Caco-2 (cell line): Measurements from ENCODE around the gene MAPKAP1. TPM values are rescaled to one million over a fixed set of nuclear protein-coding genes. Genes with fewer than 3 reads are reported as not detected.

Source experiments
- BruUV-seq: library from RNA; stranded (reverse); fragments of 400-500 nt; replicated peaks from 2 replicates; lab custom pipeline; 2021; lab: Mats Ljungman, UMichigan
- CTCF ChIA-PET: fragments of 300-600 bp; sonication (Branson Sonifier 250); formaldehyde crosslinking; loops from one replicate; lab custom pipeline; 2022; ENCODE audit warnings: antibody characterized with exemption; lab: Charles Lee
- POLR2A ChIA-PET: fragments of 300-600 bp; sonication (Branson Sonifier 250); formaldehyde crosslinking; loops from one replicate; lab custom pipeline; 2022; ENCODE audit warnings: antibody characterized with exemption; lab: Charles Lee
- DNase-seq, 2 experiments: peaks; one replicate each; pipeline versions ENCODE4 v3.0.0 to v3.0.0-alpha.2; 2020 to 2022
- H3K27me3 ChIP-seq: replicated peaks from 2 replicates; pipeline ENCODE4 v1.6.0; 2011; ENCODE audit warnings: low read length; ENCODE audit not compliant: control insufficient read depth, insufficient read depth
- H3K36me3 ChIP-seq: 2 replicates; pipeline ENCODE4 v1.5.1; 2011; ENCODE audit warnings: low read length; ENCODE audit not compliant: control insufficient read depth, insufficient read depth
- H3K4me1 ChIP-seq: fragments of 250-450 bp; sonication (Bioruptor Pico); 2 replicates; pipeline ENCODE4 v1.5.1; 2020; ENCODE audit warnings: mild to moderate bottlenecking
- H3K4me3 ChIP-seq: 2 replicates; pipeline ENCODE4 v1.5.1; 2011; ENCODE audit warnings: low read depth, mild to moderate bottlenecking, control low read depth, low read length
- H3K9me3 ChIP-seq: fragments of 250-450 bp; sonication (Bioruptor Pico); 2 replicates; pipeline ENCODE4 v1.5.1; 2020; ENCODE audit warnings: mild to moderate bottlenecking, moderate library complexity
- H3K27ac Mint-ChIP-seq: one replicate; pipeline ENCODE4 v1.8.0; 2022; ENCODE audit warnings: mixed read lengths; ENCODE audit not compliant: unreplicated experiment
- H3K27me3 Mint-ChIP-seq: one replicate; pipeline ENCODE4 v1.8.0; 2022; ENCODE audit warnings: mixed read lengths; ENCODE audit not compliant: insufficient read depth, unreplicated experiment
- H3K36me3 Mint-ChIP-seq: one replicate; pipeline ENCODE4 v1.8.0; 2022; ENCODE audit warnings: mild to moderate bottlenecking, mixed read lengths; ENCODE audit not compliant: insufficient read depth, unreplicated experiment
- H3K4me1 Mint-ChIP-seq: one replicate; pipeline ENCODE4 v1.8.0; 2022; ENCODE audit warnings: low read depth, mixed read lengths; ENCODE audit not compliant: unreplicated experiment
- H3K4me3 Mint-ChIP-seq: one replicate; pipeline ENCODE4 v1.8.0; 2022; ENCODE audit warnings: mild to moderate bottlenecking, moderate library complexity, mixed read lengths; ENCODE audit not compliant: unreplicated experiment
- H3K9me3 Mint-ChIP-seq: one replicate; pipeline ENCODE4 v1.8.0; 2022; ENCODE audit warnings: mixed read lengths; ENCODE audit not compliant: unreplicated experiment
- intact Hi-C: fragments of 100-400 bp; cut with micrococcal nuclease; formaldehyde crosslinking; loops from one replicate; pipeline ENCODE4 v1.10.0; 2022; ENCODE audit not compliant: unreplicated experiment
- total RNA-seq: library from RNA; stranded (reverse); gene quantifications from 2 replicates; pipeline ENCODE4 v1.2.3, GENCODE V29; 2022
- TF ChIP-seq, protein P1 (sequence below), 2 experiments: fragments of 200-600 bp in 1 of 2; IDR thresholded peaks; 1 replicate in 1 of 2; 2 replicates in 1 of 2; pipeline versions ENCODE4 v1.5.1 to v1.8.0; 2011 to 2022; ENCODE audit warnings: antibody characterized with exemption in 1 of 2, control low read depth in 1 of 2, inconsistent platforms in 1 of 2, low read depth in 1 of 2, low read length in 1 of 2, mild to moderate bottlenecking in 1 of 2, moderate library complexity in 1 of 2; ENCODE audit not compliant: insufficient read depth in 1 of 2, severe bottlenecking in 1 of 2, unreplicated experiment in 1 of 2

The MAPKAP1 gene
- total RNA-seq, 1 experiment from 2014 or later = 70.0 TPM

DNA sequence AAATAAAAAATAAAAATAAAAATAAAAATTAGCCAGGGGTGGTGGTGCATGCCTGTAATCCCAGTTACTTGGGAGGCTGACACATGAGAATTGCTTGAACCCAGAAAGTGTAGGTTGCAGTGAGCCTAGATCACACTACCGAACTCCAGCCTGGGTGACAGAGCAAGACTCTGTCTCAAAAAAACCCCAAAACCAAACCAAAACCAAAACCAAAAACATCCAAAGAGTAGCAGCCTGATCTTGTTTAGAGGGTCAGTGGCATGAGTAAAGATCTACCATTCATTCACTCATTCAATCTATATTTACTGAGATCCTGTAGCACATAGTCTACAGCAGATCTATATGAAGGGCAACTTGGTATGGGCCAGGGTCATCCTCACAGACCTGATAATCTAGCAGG lies 202.4 kb downstream of the MAPKAP1 start:
- Histone ChIP-seq H3K27me3 (no peaks in the 10 kb centered on the region), H3K4me3 (no peak overlapping the region), H3K4me1 (no peaks in the 10 kb centered on the region), H3K36me3 (no peaks in the 10 kb centered on the region), H3K9me3 (no peaks in the 10 kb centered on the region)
- no peaks in the 10 kb centered on the region for H3K9me3 Mint-ChIP-seq
- TF ChIP-seq, protein P1, sequence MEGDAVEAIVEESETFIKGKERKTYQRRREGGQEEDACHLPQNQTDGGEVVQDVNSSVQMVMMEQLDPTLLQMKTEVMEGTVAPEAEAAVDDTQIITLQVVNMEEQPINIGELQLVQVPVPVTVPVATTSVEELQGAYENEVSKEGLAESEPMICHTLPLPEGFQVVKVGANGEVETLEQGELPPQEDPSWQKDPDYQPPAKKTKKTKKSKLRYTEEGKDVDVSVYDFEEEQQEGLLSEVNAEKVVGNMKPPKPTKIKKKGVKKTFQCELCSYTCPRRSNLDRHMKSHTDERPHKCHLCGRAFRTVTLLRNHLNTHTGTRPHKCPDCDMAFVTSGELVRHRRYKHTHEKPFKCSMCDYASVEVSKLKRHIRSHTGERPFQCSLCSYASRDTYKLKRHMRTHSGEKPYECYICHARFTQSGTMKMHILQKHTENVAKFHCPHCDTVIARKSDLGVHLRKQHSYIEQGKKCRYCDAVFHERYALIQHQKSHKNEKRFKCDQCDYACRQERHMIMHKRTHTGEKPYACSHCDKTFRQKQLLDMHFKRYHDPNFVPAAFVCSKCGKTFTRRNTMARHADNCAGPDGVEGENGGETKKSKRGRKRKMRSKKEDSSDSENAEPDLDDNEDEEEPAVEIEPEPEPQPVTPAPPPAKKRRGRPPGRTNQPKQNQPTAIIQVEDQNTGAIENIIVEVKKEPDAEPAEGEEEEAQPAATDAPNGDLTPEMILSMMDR (IDR thresholded peaks at IDR 0.05; ENCODE audit: insufficient read depth in 1 of 2, low read depth in 1 of 2, low read length in 1 of 2, severe bottlenecking in 1 of 2, unreplicated experiment in 1 of 2) = no peak
- no peak overlapping the region for H3K4me3 Mint-ChIP-seq
- peaks cover 15% of the 10 kb centered on the region for H3K36me3 Mint-ChIP-seq
- H3K4me1 Mint-ChIP-seq = peaks cover 7% of the 10 kb centered on the region
- H3K27me3 Mint-ChIP-seq = no peaks in the 10 kb centered on the region
- intact Hi-C loops = no loop called here
- no TSS peak for BruUV-seq
- DNase-seq = no peak
- POLR2A ChIA-PET = no interaction called here
- CTCF ChIA-PET = no interaction called here
- no peak overlapping the region for H3K27ac Mint-ChIP-seq

DNA sequence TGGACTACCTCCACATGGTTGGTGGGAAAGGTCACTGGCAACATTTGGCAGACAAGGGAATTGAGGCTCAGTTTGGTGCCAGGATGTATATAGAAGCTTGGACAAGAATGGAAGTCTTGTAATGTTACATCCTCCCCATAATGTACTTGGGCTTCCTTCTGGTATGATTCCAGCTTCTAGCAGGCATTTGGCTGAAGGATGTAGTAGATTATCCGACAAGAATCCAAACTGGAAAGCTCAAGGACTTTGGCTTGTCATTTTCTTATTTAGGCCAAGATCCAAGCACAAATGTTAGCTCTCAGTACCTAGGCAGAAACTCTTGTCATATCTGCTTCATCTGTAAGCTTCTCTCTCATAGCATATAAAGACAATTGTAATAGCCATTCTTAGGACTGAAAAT lies 209.1 kb downstream of the MAPKAP1 start:
- no TSS peak for BruUV-seq
- CTCF ChIA-PET = no interaction called here
- no peak overlapping the region for H3K27ac Mint-ChIP-seq

GRCh38 chr9:125497478-125497877 lies 209.5 kb downstream of the MAPKAP1 start:
- Histone ChIP-seq H3K4me3 (no peak overlapping the region), H3K9me3 (no peaks in the 10 kb centered on the region), H3K36me3 (no peaks in the 10 kb centered on the region), H3K27me3 (no peaks in the 10 kb centered on the region), H3K4me1 (peaks cover 22% of the 10 kb centered on the region)
- POLR2A ChIA-PET = no interaction called here
- H3K36me3 Mint-ChIP-seq = peaks cover 9% of the 10 kb centered on the region
- intact Hi-C loops = no loop called here
- no peak for DNase-seq
- H3K9me3 Mint-ChIP-seq = no peaks in the 10 kb centered on the region
- H3K4me3 Mint-ChIP-seq = no peak overlapping the region
- TF ChIP-seq, protein P1 (IDR thresholded peaks at IDR 0.05; ENCODE audit: insufficient read depth in 1 of 2, low read depth in 1 of 2, low read length in 1 of 2, severe bottlenecking in 1 of 2, unreplicated experiment in 1 of 2) = no peak
- H3K27me3 Mint-ChIP-seq = no peaks in the 10 kb centered on the region
- CTCF ChIA-PET = no interaction called here
- no TSS peak for BruUV-seq
- no peak overlapping the region for H3K27ac Mint-ChIP-seq
- H3K4me1 Mint-ChIP-seq = peaks cover 40% of the 10 kb centered on the region

More for the DNA sequence above, 209.1 kb downstream of the MAPKAP1 start:
- H3K9me3 ChIP-seq = no peaks in the 10 kb centered on the region
- Mint-ChIP-seq H3K4me1 (peaks cover 37% of the 10 kb centered on the region), H3K27me3 (no peaks in the 10 kb centered on the region), H3K9me3 (no peaks in the 10 kb centered on the region), H3K4me3 (no peak overlapping the region), H3K36me3 (peaks cover 11% of the 10 kb centered on the region)
- POLR2A ChIA-PET = no interaction called here
- no peaks in the 10 kb centered on the region for H3K27me3 ChIP-seq
- no peak overlapping the region for H3K4me3 ChIP-seq
- DNase-seq = no peak
- no peaks in the 10 kb centered on the region for H3K36me3 ChIP-seq
- TF ChIP-seq, protein P1 (IDR thresholded peaks at IDR 0.05; ENCODE audit: insufficient read depth in 1 of 2, low read depth in 1 of 2, low read length in 1 of 2, severe bottlenecking in 1 of 2, unreplicated experiment in 1 of 2) = no peak
- H3K4me1 ChIP-seq = peaks cover 21% of the 10 kb centered on the region
- intact Hi-C loops = no loop called here
